Measurements from ENCODE around the gene DBP.

Gene DBP

DNA sequence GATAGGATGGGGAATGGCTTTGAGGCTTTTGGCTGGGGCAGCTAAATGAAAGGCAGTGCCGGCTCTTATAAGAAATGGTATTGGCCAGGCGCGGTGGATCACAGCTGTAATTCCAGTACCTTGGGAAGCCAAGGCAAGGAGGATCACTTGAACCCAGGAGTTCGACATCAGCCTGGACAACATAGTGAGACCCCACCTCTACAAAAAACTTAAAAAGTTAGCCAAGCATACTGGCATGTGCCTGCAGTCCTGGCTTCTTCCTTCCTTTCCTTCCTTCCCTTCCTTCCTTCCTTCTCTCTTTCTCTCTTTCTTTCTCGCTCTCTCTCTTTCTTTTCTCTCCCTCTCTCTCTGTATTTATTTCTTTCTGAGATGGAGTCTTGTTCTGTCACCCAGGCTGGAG lies 5.7 kb upstream of the DBP start:
- in situ Hi-C loops (cut with MboI; ENCODE audit: low sequenced_read_pairs), result loop anchor here (25.0 kb wide), 1 partner anchor 319 kb away; the partner anchor contains the start of genes BAX and FTL

DNA sequence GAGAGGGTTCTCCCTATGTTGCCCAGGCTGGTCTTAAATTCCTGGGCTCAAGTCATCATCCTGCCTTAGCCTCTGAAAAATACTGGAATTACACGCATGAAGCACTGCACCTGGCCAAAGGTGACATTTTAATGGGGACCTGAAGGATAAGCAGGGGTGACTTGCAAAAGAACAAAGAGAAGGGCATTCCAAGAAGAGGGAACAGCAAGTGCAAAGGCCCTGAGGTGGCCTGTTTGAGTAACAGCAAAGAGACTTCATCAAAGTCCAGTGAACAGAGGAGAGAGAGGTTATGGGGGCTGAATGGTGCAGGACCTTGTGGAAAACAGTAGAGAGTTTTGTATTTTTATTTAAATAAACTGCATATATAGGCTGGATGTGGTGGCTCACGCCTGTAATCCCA lies 4.7 kb upstream of the DBP start:
- in situ Hi-C loops (cut with MboI; ENCODE audit: low sequenced_read_pairs), result loop anchor here (25.0 kb wide), 1 partner anchor 320 kb away; the partner anchor contains the start of genes BAX and FTL

DNA sequence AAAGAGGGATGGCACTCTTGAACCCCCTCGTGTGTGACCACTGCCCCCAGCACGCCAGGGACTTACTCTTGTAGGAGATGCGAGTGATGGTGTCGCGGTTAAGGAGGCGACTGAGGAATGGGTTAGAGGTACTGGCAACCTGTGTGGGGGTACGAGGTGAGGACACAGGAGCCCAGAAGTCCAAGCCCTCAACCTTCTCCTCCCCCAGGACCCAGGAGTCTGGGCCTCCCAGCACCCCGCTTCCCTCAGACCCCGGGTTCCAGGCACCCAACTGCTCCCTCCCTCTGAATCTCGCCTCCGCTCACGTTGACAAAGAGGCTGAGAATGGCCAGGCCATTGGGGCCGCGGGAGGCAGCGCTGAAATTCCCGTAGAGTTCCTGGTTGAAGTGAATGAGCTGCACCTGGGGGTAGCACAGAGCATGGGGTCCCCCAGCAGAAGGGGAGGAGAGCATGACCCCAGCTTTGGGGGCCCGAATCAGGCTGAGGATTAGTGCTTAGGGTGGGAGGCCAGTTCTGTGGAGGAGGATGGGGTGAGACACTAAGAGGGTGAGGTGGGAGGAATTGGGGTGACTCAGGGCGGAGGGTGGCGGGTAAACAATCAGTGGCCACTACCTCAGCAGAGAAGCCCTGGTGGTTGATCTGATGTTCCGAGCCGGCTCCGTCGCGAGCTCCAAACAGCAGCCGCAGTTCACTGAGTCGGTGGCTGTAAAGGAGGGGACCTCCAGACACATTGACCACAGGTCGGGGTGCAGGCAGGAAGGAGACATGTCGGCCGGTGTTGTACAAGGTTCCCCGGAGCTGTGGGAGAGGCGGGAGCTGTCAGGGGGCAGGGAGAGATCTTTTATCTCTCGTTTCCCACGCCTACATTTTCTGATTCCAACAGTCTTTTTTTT lies 2.5 kb upstream of the DBP start:
- in situ Hi-C loops (cut with MboI; ENCODE audit: low sequenced_read_pairs), result loop anchor here (25.0 kb wide), 1 partner anchor 323 kb away; the partner anchor contains the start of genes BAX and FTL

DNA sequence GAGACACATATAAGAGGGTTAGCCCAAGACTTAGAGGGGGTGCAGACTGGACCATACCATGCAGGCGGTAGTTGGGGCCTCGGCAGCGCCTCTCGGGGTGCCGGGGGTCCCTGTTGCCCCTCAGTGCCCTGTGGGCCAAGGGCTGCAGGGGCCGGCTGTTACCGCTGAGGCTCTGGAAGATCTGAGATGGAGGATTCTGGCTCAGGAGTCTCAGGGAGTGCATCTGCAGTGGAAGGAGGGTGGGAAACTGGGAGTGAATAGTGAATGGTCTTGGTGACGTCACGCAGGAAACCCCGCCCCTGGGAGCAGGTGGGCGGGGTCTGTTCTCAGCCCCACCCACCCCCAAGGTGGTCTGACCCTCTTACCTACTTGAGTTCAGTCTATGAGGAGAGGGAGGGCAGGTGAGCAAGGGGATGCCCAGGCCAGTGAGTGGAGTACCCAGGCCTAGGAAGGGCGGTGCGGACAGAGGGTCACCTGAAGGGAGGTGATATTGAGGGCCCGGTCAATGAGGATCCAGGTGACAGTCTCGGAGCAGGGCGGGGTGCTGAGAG lies 1.7 kb upstream of the DBP start:
- in situ Hi-C loops (cut with MboI; ENCODE audit: low sequenced_read_pairs), result loop anchor here (25.0 kb wide), 1 partner anchor 323 kb away; the partner anchor contains the start of genes BAX and FTL

DNA sequence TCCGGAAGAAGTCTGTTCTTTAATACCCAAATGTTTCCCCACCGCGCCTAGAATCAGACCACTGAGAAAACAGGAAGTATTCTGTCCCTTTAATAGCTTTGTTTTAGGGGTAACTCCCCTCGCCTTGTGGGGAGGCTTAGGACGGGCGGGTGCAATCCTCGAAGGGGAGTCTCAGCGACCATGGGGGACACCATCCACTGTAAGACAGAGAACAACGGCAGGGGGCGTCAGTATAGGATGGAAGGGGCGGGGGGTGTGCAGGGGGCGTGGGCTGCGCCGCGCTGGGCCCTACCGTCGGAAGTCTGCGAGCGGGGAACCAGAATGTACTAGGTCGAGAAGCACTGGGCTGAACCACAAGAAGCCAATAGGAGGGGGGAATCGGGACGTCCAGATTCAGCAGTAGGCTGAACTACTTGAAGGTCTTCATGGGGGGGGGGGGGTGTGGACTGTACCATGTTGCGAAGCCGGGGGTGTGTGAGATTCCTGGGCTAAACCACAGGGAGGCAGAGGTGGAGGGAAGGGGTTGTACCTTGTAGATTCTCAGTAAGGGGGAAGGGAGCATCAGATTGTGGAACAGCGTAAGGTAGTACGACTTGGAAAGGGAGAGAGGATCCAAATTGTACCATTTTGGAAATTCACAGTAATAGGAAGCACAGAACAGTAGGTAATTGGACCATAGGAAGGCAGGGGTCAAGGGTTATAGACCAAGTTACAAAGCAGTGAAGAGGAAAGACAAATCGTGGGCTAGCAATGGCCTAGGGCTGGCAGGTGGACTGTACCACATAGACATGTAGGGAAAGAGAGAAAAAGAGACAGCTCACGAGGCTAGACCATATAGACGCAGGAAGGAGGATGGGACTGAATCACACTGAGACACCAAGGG lies 1.0 kb upstream of the DBP start:
- in situ Hi-C loops (cut with MboI; ENCODE audit: low sequenced_read_pairs), result loop anchor here (25.0 kb wide), 1 partner anchor 324 kb away; the partner anchor contains the start of genes BAX and FTL

DNA sequence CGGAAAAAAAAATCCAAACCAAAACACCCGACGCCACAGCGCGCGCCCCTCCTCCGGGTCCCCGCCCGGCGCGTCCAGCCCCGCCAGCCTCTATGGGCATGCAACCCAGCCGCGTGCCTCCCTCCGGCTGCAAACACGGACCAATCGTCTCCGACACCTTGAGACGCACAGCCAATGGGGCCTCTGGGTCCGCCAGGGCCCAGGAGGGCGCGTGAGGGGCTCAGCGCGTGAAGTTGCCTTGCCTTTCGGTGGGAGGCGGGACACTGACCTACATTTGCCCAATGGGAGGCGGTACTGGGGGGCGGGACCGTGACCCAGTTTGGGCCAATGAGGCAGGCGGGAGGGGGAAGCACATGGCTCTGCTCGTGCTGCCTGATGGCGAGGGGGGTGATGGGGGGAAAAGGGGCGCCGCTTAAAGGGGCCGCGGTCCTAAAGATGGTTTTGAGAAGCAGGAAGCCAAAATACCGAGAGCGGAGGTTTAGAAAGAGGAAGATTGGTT lies 319 bp upstream of the DBP start:
- in situ Hi-C loops (cut with MboI; ENCODE audit: low sequenced_read_pairs), result loop anchor here (25.0 kb wide), 1 partner anchor 325 kb away; the partner anchor contains the start of genes BAX and FTL

DNA sequence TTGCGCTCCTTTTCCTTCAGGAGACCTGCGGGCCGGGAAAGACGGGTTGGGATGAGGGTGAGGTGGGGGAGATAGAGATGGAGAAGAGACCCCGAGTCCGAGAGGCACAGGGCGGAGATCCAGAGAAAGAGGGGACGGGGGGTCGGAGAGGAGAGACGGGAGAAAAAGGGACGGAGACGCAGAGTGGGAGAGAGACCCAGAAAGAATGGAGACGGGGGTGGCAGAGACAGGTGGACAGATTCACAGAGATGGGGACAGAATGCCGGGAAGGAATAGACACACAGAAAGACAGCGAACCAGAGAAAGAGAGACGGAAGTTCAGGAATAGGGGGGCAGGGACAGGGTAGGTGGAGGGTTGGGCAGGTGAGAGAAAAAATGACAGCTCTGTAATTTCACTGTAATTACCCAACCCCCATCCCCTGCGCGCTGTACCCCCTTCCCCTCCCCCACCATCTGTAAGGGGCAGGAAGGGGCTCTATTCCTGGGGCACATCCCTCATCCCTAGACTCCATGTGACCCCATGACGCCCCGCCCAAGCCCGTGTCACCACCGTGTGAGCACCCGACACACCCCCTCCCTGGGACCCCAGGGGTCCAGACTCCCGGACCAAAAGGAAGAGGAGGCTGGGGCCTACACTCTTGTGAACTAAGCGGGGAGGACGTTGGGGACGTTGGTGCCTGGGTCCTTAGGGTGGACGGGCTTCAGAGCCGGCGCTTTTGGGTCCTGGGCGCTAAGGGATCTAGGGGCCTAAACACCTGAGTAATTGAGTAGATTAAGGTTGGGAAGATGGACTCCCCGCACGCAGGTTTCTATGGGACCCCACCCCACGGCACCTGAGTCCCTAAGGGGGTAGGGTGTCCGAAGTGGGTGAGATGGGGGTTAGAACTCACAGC lies 967 bp downstream of the DBP start:
- in situ Hi-C loops (cut with MboI; ENCODE audit: low sequenced_read_pairs), result loop anchor here (25.0 kb wide), 1 partner anchor 326 kb away; the partner anchor contains the start of genes BAX and FTL

DNA sequence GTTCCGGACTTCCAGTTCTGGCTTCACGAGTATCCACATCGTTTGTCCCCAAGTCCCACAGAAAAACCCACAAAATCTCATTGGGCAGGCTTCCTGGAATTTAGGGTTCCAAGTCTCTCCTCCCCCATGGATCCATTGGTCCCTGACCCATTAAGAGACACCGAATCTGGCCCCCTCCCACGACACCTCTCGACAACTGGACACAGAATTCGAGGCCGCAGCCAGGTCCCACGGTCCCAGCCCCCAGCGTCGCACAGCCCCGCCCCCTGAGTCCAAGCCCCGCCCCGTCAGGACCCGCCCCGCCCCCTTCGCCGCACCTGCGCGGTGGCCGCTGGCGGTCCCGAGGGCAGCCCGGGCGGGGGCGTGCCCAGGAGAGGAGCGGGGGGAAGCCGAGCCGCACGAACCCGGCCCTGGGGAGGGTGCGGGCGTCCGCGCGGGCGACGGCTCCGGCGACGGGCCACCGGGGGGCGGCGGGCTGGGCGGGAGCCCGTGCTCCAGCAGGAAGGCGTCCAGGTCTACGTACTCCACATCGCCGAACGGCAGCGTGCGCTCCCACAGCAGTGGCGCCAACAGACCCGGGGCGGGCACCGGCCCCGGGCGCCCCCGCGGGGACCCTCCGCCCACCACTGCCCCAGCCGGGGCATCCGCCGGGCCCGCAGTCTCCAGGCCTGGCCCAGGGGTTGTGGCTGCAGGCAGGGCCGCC lies 1.8 kb downstream of the DBP start:
- in situ Hi-C loops (cut with MboI; ENCODE audit: low sequenced_read_pairs), result loop anchor here (25.0 kb wide), 1 partner anchor 327 kb away; the partner anchor contains the start of genes BAX and FTL

DNA sequence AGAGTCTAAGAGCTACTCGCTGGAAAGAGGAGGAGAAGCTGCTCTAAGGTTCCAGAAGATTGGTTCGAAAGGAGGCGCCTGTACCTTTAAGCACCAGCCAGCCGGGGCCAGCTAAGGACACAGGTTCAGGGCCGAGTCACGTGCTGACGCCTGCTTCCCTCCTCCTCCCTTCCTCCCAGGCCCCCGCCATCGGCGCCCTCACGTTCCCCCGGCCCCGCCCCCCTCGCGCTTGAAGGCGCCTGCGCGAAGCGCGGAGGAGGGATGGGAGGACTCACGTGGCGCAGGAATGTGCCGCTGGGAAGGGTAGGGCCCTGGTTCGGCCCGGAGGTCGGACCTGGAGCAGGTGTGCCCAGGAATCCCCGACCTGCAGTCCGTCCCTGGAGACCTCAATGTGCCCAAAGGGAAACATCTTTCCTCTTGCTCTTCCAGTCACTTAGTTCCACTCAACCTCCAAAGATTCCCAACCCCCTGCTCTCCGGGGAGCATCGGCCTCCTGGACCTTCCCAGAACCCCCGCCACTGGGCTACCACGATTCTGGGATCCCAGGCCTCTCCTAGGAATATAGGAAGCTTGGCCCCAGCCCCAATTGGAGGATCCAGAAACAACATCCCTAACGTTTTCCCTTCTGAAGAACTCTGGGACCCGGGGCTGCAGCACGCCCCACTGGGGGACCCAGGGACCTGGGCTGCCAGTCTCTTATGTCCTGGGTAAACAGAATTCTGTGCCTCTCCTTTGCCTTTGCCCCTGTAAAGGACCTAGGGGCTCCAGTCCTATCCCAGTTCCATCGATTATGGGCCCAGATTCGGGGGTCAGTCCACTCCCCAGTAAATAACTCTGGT lies 2.5 kb downstream of the DBP start:
- in situ Hi-C loops (cut with MboI; ENCODE audit: low sequenced_read_pairs), result loop anchor here (25.0 kb wide), 1 partner anchor 328 kb away; the partner anchor contains the start of genes BAX and FTL

DNA sequence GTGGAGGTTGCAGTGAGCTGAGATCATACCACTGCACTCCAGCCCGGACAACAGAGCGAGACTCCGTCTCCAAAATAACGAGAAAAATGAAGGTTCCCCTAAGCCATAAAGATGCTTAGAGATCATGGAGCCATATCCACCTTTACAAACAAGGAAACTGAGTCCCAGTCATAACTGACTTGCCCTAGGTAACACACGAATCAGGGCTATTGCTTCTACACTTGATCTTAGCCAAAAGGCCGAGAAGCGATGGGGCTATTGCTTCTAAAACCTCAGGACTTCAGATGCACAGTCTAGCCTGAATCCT lies 3.2 kb downstream of the DBP start:
- in situ Hi-C loops (cut with MboI; ENCODE audit: low sequenced_read_pairs), result loop anchor here (25.0 kb wide), 1 partner anchor 328 kb away; the partner anchor contains the start of genes BAX and FTL

DNA sequence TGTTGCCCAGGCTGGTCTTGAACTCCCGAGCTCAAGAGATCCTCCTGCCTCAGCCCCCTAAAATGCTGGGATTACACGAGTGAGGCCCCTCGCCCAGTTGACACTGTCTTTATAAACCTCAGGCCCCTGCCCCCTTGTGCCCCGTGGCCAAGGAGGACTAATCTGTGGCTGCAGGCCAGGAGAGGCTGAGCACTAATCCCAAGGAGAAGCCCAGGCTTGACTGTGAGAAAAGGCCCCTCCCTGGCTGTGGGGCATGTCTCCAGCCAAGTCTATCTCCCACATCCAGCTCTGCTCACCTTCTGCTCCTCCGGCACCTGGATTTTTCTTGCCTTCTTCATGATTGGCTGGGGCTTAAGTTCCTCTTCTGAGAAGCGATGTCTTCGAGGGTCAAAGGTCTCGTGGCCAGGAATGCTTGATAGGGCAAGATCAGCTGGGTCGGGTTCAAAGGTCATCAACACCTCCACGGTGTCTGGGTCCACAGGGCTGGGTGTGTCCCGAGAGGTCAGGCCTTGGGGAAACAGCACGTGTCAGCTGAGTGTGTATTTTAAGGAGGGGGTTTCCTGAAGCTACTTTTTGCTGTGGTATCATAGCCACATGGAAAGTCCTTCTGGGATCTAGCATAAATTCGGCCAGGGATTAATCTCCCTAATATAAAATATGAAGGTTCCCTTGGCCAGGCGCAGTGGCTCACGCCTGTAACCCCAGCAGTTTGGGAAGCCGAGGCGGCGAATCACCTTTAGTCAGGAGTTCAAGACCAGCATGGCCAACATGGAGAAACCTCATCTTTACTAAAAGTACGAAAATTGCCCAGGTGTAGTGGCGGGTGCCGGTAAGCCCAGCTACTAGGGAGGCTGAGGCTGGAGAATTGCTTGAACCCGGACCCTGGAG lies 3.8 kb downstream of the DBP start:
- in situ Hi-C loops (cut with MboI; ENCODE audit: low sequenced_read_pairs), result loop anchor here (25.0 kb wide), 1 partner anchor 329 kb away; the partner anchor contains the start of genes BAX and FTL

DNA sequence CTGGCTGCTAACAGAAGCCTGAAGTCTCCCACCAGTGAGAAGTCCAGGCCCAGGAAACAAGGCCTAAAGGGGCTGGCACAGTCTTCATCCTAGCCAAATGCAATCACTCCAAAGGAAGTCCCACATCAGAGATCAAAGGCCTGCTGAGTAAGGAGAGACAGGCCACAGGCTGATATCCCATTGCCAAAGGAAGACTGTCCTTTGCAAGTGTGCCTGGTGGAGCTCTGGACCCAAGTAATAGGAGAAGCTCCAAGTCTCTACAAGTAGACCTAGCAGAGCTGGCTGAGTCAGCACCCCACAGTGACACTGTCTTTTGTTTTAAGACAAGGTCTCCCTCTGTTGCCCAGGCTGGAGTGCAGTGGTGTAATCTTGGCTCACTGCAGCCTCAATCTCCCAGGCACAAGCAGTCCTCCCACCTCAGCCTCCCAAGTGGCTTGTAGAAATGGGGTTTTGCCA lies 4.5 kb downstream of the DBP start:
- in situ Hi-C loops (cut with MboI; ENCODE audit: low sequenced_read_pairs), result loop anchor here (25.0 kb wide), 1 partner anchor 330 kb away; the partner anchor contains the start of genes BAX and FTL

DNA sequence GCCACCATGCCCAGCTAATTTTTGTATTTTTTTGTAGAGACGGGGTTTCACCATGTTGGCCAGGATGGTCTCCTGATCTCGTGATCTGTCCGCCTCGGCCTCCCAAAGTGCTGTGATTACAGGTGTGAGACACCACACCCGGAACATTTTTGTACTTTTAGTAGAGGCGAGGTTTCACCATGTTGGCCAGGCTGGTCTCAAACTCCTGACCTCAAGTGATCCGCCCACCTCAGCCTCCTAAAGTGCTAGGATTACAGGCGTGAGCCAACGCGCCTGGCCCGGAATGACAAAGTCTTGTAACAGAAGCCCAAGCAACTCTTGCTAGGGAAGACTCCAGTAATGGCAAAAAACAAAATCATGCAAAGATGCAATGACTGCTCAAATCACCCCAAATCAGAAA lies 4.9 kb downstream of the DBP start:
- in situ Hi-C loops (cut with MboI; ENCODE audit: low sequenced_read_pairs), result loop anchor here (25.0 kb wide), 1 partner anchor 330 kb away; the partner anchor contains the start of genes BAX and FTL

DNA sequence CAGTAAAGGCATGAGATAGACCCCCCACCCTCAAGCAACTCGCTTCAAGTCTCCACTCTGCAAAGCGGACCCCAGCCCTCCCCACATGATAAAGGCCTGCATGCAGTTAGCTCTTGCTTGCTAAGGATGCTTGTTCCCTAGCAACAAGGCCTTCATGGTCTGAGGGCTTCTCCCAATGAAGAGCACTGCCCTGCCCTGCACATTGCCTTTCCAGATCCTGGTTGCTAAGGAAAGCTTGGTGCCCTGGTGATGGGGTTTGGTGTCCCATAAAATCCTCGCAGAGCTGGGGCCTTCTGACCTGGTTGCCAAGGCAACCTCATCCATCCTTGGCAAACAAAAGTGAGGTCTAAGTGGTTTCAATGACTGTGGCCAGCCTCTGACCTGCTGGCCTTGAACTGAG lies 6.0 kb downstream of the DBP start:
- in situ Hi-C loops (cut with MboI; ENCODE audit: low sequenced_read_pairs), result loop anchor here (25.0 kb wide), 1 partner anchor 331 kb away; the partner anchor contains the start of genes BAX and FTL

DNA sequence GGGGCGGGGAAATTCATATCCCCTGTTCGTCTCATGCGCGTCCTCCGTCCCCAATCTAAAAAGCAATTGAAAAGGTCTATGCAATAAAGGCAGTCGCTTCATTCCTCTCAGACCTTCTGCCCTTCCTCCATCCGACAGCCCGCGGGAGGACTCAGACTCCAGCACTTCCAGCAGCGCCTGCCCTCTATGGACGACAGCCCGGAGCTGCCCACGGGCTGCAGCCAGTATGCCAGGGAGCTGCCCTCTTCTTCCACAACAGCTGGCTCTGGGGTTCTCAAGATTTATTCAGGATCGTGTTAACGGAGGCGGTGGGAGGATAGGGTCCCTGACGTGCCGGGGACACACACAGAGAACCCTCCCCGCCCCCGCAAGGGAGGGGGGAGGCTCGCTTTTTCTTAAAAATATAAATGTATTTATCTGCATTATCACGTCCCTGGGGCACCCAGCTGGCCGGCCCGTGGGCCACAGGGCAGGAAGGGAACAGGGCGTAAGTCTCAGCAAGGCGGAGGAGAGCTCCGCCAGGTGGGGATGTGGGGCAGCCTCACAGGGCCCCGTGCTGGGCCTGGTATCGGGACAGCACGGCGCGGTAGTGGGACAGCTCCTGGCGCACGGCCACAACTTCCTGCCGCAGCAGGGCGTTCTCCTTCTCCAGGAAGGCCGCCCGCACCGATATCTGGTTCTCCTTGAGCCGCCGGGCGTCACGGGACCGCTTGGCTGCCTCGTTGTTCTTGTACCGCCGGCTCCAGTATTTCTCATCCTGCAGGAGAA lies 6.7 kb downstream of the DBP start:
- in situ Hi-C loops (cut with MboI; ENCODE audit: low sequenced_read_pairs), result loop anchor here (25.0 kb wide), 1 partner anchor 332 kb away; the partner anchor contains the start of genes BAX and FTL

Measured in HL-60/S4 treated with retinoic acid at 250 ng/mL for 4 days and 3 days (cell line).